BLaER1 (cell line): ENCODE results near the gene ATP1B3.
"Not testable (repeated sequence)": the region's sequence is repeated elsewhere in the genome, so short reads cannot be mapped to it uniquely, and the experiment has no call there.

Experiments used
- H3K27ac ChIP-seq: shearing (Covaris generic); formaldehyde crosslinking; 2 replicates; pipeline ENCODE4 v1.8.1; 2022
- H3K27me3 ChIP-seq: shearing (Covaris generic); formaldehyde crosslinking; 2 replicates; pipeline ENCODE4 v1.8.1; 2022
- H3K36me3 ChIP-seq: shearing (Covaris generic); formaldehyde crosslinking; 2 replicates; pipeline ENCODE4 v1.8.1; 2022
- H3K4me1 ChIP-seq: shearing (Covaris generic); formaldehyde crosslinking; 2 replicates; pipeline ENCODE4 v1.8.1; 2022
- H3K4me2 ChIP-seq: shearing (Covaris generic); formaldehyde crosslinking; 2 replicates; pipeline ENCODE4 v1.8.1; 2022
- H3K4me3 ChIP-seq: shearing (Covaris generic); formaldehyde crosslinking; 2 replicates; pipeline ENCODE4 v1.8.1; 2022
- H3K9ac ChIP-seq: shearing (Covaris generic); formaldehyde crosslinking; 2 replicates; pipeline ENCODE4 v1.8.1; 2022
- H3K9me3 ChIP-seq: shearing (Covaris generic); formaldehyde crosslinking; 2 replicates; pipeline ENCODE4 v1.8.1; 2022
- H4K20me1 ChIP-seq: shearing (Covaris generic); formaldehyde crosslinking; 2 replicates; pipeline ENCODE4 v1.8.1; 2022
- Cebpa-rat ChIP-seq: shearing (Covaris generic); IDR thresholded peaks from 2 replicates; pipeline ENCODE4 v1.8.1; 2022

Gene ATP1B3

DNA sequence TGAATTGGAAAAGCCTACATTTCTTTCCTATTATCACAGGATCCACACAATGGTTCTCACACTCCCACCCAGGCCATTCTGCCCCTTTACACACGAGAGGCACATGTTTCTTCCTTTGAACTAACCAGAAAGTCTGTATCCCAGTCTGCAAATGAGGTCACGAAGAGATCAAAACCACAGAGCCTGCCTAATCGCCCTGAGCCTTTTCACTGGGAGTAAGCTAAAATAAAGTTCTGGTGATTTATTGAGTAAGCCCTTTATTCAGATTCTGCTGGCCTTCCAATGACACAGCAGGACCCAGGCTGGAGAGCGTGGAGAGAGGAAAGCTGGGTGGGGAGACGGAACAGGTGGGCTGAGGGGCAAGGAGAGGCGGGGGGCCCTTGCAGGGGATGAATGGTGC lies 78.7 kb downstream of the ATP1B3 start:
- H3K27me3 ChIP-seq: no peaks in the 10 kb centered on the region
- H3K36me3 ChIP-seq: peaks cover 66% of the 10 kb centered on the region
- peaks cover 23% of the 10 kb centered on the region for H3K4me1 ChIP-seq
- no peaks in the 10 kb centered on the region for H4K20me1 ChIP-seq
- H3K4me3 ChIP-seq: no peak overlapping the region
- 0 out of 2 replicates have a peak overlapping the region, but pooled peaks have one; percentile 9 for H3K27ac ChIP-seq
- no peak for TF ChIP-seq Cebpa-rat
- H3K9me3 ChIP-seq: no peaks in the 10 kb centered on the region
- H3K4me2 ChIP-seq: peak overlapping the region; percentile 30; the same call in 1 of the 2 replicates
- H3K9ac ChIP-seq: no peak overlapping the region

GRCh38 chr3:141959589-141960554 lies 83.4 kb downstream of the ATP1B3 start:
- TF ChIP-seq Cebpa-rat: no peak
- Histone ChIP-seq H3K4me1 (peaks cover 11% of the 10 kb centered on the region), H3K9ac (no peak overlapping the region), H3K27ac (no peak overlapping the region), H3K4me3 (no peak overlapping the region), H4K20me1 (no peaks in the 10 kb centered on the region), H3K36me3 (peaks cover 84% of the 10 kb centered on the region), H3K4me2 (no peak overlapping the region), H3K9me3 (no peaks in the 10 kb centered on the region), H3K27me3 (no peaks in the 10 kb centered on the region)

DNA sequence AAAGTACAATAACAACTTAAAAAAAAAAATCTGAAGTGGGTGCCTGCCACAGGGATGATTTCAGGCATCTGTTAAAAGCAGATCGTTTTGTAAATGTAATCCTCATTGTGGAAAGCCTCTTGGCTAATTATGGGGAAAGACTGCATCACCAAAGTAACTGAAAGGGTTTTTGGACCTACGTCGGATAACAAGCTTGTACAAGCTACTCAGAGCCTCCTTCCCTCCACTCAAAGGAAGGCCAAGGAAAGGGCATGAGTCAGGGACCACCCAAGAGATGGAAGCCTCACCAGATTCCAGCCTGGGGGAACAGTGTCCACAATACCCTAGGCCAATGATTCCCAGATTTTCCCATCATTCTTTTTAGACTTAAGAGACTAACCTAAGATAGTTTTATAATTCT lies 84.3 kb downstream of the ATP1B3 start:
- Histone ChIP-seq H3K4me2 (no peak overlapping the region), H4K20me1 (no peaks in the 10 kb centered on the region), H3K27ac (no peak overlapping the region), H3K27me3 (no peaks in the 10 kb centered on the region), H3K4me1 (peaks cover 2% of the 10 kb centered on the region; the same call in 1 of the 2 replicates), H3K36me3 (peaks cover 84% of the 10 kb centered on the region), H3K4me3 (no peak overlapping the region), H3K9me3 (no peaks in the 10 kb centered on the region), H3K9ac (no peak overlapping the region)
- no peak for TF ChIP-seq Cebpa-rat

DNA sequence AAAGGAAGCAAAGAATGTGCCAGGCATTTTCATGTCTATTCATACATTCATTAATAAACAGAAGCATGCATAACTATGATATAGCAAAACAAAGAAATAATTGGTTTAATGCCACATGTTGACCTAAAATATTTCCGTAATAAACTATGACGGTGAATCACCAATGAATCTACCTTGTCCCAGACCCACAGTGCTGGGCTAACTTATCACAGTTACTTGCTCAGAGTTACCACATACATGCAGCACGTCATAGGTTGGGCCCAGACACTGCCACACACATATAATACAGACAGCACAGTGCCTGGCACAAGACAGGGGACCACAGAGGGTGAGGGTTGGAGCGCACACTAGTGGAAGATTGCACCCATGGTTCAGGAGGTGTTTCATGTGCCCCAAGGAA lies 86.9 kb downstream of the ATP1B3 start:
- no peak overlapping the region for H3K27ac ChIP-seq
- no peak for TF ChIP-seq Cebpa-rat
- no peak overlapping the region for H3K9ac ChIP-seq
- no peak overlapping the region for H3K4me3 ChIP-seq
- H4K20me1 ChIP-seq: no peaks in the 10 kb centered on the region
- no peak overlapping the region for H3K4me2 ChIP-seq
- no peaks in the 10 kb centered on the region for H3K27me3 ChIP-seq
- H3K9me3 ChIP-seq: no peaks in the 10 kb centered on the region
- no peaks in the 10 kb centered on the region for H3K4me1 ChIP-seq
- peaks cover 77% of the 10 kb centered on the region for H3K36me3 ChIP-seq

DNA sequence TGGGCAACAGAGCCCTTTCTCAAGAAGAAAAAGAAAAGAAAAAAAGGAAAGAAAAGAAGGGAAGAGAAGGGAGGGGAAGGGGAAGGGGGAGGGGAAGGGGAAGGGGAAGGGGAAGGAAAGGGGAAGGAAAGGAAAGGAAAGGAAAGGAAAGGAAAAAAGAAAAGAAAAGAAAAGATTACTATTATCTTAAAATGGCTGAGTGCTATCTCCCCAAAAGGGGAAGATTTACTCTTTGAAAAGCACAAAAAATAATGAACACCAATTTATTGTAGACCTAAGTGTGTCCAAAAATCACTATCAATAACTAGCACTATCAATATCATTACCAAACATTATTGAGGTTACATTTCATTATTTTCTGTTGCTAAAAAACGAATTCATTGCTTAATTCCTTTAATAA lies 89.0 kb downstream of the ATP1B3 start:
- Histone ChIP-seq H3K27ac (no peak overlapping the region), H3K4me1 (no peaks in the 10 kb centered on the region), H3K9ac (no peak overlapping the region), H3K9me3 (no peaks in the 10 kb centered on the region), H3K27me3 (no peaks in the 10 kb centered on the region), H3K4me3 (no peak overlapping the region), H3K4me2 (no peak overlapping the region), H4K20me1 (no peaks in the 10 kb centered on the region), H3K36me3 (peaks cover 69% of the 10 kb centered on the region)
- no peak for TF ChIP-seq Cebpa-rat

DNA sequence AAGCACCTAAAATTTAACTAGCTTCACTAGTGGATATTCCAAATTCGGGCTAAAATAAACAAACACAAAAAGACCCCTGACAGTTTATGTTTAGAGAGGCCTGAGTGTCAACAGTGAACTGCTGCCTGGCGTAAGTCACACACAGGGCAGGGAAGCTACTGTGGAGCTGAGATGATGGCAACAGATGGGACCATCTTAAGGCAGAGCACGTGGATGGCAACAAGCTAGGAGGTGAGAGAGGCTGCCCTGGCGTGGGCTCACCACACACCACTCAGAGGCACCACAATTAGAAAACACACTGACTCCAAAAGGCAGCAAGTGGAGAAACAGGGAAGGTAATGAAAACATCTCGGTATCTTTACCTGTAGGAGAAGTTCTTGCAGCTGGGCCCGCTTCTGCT lies 93.3 kb downstream of the ATP1B3 start:
- H3K27ac ChIP-seq: no peak overlapping the region
- H3K27me3 ChIP-seq: no peaks in the 10 kb centered on the region
- no peaks in the 10 kb centered on the region for H3K9me3 ChIP-seq
- no peaks in the 10 kb centered on the region for H3K4me1 ChIP-seq
- TF ChIP-seq Cebpa-rat: no peak
- no peaks in the 10 kb centered on the region for H4K20me1 ChIP-seq
- H3K9ac ChIP-seq: no peak overlapping the region
- no peak overlapping the region for H3K4me2 ChIP-seq
- H3K4me3 ChIP-seq: no peak overlapping the region
- H3K36me3 ChIP-seq: peaks cover 50% of the 10 kb centered on the region

- H3K27me3 ChIP-seq: no peaks in the 10 kb centered on the region
- H3K4me2 ChIP-seq: no peak overlapping the region
- no peaks in the 10 kb centered on the region for H4K20me1 ChIP-seq
- H3K36me3 ChIP-seq: peaks cover 66% of the 10 kb centered on the region
- no peak overlapping the region for H3K27ac ChIP-seq
- no peak overlapping the region for H3K4me3 ChIP-seq
- H3K4me1 ChIP-seq: no peaks in the 10 kb centered on the region
- no peak overlapping the region for H3K9ac ChIP-seq
- no peak for TF ChIP-seq Cebpa-rat
- no peaks in the 10 kb centered on the region for H3K9me3 ChIP-seq
Measured at GRCh38 chr3:141971571-141971970, 95.1 kb downstream of the ATP1B3 start.

DNA sequence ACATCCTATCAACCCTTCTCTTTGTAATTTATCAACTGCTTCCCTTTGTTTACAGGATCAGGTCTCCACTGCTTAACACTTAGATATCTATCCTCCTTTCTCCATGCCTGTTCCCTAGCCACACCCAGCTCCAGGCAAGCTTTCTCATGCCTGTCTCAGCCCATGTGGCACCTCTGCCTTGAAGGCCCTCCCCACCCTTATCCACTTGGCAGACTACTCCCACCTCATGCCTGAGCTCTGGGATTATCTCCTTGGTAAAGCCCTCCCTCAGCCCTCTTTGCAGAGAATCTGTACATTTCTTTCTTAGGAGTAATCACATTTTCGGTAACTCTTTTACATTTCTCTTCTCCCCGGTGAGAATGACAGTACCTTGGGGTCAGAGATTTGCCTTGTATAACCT lies 96.0 kb downstream of the ATP1B3 start:
- no peaks in the 10 kb centered on the region for H3K9me3 ChIP-seq
- H3K4me2 ChIP-seq: no peak overlapping the region
- H3K4me3 ChIP-seq: no peak overlapping the region
- no peak for TF ChIP-seq Cebpa-rat
- H3K36me3 ChIP-seq: peaks cover 66% of the 10 kb centered on the region
- H3K4me1 ChIP-seq: no peaks in the 10 kb centered on the region
- H4K20me1 ChIP-seq: no peaks in the 10 kb centered on the region
- H3K27ac ChIP-seq: no peak overlapping the region
- no peak overlapping the region for H3K9ac ChIP-seq
- H3K27me3 ChIP-seq: no peaks in the 10 kb centered on the region

DNA sequence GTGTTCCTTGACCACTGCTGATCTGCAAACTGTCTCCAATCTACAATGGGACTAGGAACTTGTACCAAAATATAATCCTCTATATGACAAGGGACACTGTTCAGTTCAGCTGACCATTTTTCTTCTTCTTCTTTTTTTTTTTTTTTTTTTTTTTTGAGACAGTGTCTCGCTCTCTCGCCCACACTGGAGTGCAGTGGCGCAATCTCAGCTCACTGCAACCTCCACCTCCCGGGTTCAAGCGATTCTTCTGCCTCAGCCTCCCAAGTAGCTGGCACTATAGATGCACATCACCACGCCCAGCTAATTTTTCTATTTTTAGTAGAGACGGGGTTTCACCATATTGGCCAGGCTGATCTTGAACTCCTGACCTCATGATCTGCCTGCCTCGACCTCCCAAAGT lies 98.3 kb downstream of the ATP1B3 start:
- H3K36me3 ChIP-seq: peaks cover 70% of the 10 kb centered on the region
- H4K20me1 ChIP-seq, H3K4me3 ChIP-seq, H3K4me2 ChIP-seq, H3K4me1 ChIP-seq, H3K27ac ChIP-seq, H3K27me3 ChIP-seq, H3K9ac ChIP-seq, H3K9me3 ChIP-seq: not testable (repeated sequence)
